Measurements from ENCODE around the gene GNG13. TPM values are rescaled to one million over a fixed set of nuclear protein-coding genes. Genes with fewer than 3 reads are reported as not detected.

GNG13 gene
- total RNA-seq, 6 experiments from 2014 or later, result not detected

DNA sequence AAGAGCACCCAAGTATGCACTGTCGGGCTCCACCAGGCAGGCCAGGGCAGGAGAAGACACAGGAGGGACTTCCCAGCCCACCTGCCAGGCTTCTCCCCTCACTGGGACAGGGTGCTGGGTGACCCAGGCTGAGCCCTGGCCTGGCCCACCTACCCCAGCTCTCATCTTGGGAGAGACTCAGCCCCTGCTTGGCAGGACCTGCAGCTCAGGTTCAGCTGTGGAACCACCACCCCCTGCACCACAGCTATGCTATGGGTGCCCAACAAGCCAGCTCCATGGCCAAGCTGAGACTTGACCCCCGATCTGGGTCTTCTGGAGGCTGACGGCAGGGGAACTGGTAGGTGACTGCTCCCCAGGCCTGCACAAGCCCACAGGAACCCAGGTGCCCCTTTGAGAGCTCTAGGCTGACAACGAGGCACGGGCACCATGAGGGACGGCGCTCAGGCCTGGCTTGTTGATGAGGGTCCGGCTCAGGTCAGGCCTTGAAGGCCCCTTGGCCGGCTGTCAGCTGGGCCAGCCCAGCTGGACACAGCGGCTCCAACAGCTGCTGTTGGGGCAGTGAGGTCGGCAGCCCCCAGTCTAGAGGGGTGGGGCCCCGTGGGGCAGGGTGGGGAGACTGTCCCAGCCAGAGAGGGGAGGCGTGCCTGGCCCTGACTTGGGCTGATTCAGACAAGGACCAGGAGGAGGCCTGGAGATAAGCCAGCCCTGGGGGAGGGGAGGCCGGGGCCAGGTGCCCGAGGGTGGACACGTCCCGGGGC lies 17.0 kb downstream of the GNG13 start:
- no peak for DNase-seq
- Mint-ChIP-seq H3K27ac (no peak overlapping the region), H3K36me3 (ENCODE audit: low read depth) (no peaks in the 10 kb centered on the region), H3K9me3 (no peaks in the 10 kb centered on the region), H3K4me3 (no peak overlapping the region), H3K27me3 (ENCODE audit: insufficient read depth) (peaks cover 9% of the 10 kb centered on the region), H3K4me1 (ENCODE audit: low read depth) (no peaks in the 10 kb centered on the region)
- TF ChIP-seq, protein P1, sequence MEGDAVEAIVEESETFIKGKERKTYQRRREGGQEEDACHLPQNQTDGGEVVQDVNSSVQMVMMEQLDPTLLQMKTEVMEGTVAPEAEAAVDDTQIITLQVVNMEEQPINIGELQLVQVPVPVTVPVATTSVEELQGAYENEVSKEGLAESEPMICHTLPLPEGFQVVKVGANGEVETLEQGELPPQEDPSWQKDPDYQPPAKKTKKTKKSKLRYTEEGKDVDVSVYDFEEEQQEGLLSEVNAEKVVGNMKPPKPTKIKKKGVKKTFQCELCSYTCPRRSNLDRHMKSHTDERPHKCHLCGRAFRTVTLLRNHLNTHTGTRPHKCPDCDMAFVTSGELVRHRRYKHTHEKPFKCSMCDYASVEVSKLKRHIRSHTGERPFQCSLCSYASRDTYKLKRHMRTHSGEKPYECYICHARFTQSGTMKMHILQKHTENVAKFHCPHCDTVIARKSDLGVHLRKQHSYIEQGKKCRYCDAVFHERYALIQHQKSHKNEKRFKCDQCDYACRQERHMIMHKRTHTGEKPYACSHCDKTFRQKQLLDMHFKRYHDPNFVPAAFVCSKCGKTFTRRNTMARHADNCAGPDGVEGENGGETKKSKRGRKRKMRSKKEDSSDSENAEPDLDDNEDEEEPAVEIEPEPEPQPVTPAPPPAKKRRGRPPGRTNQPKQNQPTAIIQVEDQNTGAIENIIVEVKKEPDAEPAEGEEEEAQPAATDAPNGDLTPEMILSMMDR (IDR thresholded peaks at IDR 0.05), result no peak

DNA sequence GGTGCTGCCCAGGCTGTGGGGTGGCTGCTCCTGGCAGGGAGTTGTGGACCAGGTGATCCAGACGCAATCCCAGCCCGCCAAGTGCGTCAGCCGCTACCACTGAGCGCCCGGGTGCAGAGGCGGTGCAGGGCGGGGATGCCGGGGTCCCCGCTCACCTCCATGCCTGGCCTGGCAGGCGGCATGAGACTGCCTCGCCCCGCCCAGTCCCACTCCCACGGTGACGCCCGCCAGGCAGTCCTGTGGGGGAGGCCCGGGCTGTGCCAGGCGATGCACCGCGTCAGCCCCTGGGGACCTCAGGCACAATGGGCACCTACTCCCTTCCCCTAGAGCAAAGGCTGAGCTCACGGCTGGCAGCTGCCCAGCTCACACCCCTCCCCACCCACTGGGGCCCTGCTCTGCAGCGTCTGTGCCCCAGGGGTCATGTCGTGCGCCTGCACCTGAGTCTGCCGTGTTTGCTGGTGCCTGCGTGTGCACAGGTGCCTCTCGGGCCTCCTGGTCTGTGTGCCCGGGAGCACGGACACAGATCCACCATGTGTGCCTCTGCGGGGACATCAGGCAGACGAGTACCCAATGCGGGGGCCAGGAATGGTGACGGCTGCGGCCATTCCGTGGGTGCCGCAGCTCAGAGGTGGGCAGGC lies 17.6 kb downstream of the GNG13 start:
- no peaks in the 10 kb centered on the region for H3K36me3 Mint-ChIP-seq (ENCODE audit: low read depth)
- H3K4me3 Mint-ChIP-seq, result no peak overlapping the region
- H3K27ac Mint-ChIP-seq, result no peak overlapping the region
- peaks cover 9% of the 10 kb centered on the region for H3K27me3 Mint-ChIP-seq (ENCODE audit: insufficient read depth)
- no peak for DNase-seq
- no peaks in the 10 kb centered on the region for H3K9me3 Mint-ChIP-seq
- H3K4me1 Mint-ChIP-seq (ENCODE audit: low read depth), result peaks cover 3% of the 10 kb centered on the region
- TF ChIP-seq, protein P1 (IDR thresholded peaks at IDR 0.05), result no peak

DNA sequence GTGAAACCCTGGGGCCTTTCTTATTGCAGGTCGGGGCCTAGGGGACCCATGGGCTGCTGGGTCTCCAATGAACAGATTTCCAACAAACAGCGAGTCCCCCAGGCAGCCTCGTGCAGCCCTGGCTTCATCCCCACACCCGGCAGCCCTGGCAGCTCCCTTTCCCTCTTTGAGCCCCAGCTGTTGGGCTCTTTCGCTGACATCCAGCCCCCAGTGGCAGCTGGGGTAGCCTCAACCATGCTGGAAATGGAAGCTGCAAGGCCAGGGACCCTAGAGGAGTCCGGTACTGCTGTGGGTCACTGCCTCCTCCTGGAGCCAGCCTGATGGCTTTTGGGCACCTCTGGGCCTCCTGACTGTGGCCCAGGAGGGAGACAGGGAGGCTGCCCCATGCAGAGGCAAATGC lies 18.3 kb downstream of the GNG13 start:
- no peak for DNase-seq
- H3K4me1 Mint-ChIP-seq (ENCODE audit: low read depth), result peaks cover 7% of the 10 kb centered on the region
- peaks cover 9% of the 10 kb centered on the region for H3K27me3 Mint-ChIP-seq (ENCODE audit: insufficient read depth)
- no peak overlapping the region for H3K4me3 Mint-ChIP-seq
- no peaks in the 10 kb centered on the region for H3K9me3 Mint-ChIP-seq
- no peaks in the 10 kb centered on the region for H3K36me3 Mint-ChIP-seq (ENCODE audit: low read depth)
- no peak overlapping the region for H3K27ac Mint-ChIP-seq
- TF ChIP-seq, protein P1 (IDR thresholded peaks at IDR 0.05), result no peak

DNA sequence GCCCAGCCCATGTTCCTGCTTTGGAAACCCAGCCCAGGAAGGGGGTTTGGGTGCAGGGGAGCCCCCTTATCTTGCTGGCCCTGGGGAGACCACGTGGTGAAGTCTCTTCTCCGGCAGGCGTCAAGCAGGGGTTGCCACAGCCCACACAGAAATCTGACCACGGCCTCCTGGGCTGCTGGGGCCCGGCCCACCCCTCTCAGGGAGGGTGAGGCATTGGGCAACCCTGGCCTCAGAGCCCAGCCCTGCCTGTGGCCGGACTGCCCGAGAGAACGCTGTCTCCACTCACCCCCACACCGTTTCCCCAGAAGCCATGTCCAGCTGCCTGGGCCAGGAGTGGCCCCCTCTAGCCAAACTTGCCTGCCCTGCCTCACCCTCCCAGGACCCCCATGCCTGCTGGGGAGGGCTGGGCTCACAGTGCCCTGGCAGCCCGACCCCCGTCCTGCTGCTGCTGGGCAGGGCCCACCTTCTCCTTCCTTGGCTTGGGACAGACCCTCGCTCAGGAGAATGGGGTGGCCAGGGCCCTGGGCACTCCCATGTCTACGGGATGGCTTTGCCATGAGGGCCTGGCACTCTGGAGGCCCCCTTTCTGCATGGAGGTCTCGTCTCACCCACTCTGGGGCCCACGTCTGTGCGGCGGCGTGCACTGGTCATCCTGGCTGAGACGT lies 19.1 kb downstream of the GNG13 start:
- H3K36me3 Mint-ChIP-seq (ENCODE audit: low read depth), result no peaks in the 10 kb centered on the region
- no peak overlapping the region for H3K4me3 Mint-ChIP-seq
- peaks cover 9% of the 10 kb centered on the region for H3K27me3 Mint-ChIP-seq (ENCODE audit: insufficient read depth)
- H3K9me3 Mint-ChIP-seq, result no peaks in the 10 kb centered on the region
- H3K27ac Mint-ChIP-seq, result no peak overlapping the region
- H3K4me1 Mint-ChIP-seq (ENCODE audit: low read depth), result peaks cover 7% of the 10 kb centered on the region
- DNase-seq, result no peak
- TF ChIP-seq, protein P1 (IDR thresholded peaks at IDR 0.05), result no peak

DNA sequence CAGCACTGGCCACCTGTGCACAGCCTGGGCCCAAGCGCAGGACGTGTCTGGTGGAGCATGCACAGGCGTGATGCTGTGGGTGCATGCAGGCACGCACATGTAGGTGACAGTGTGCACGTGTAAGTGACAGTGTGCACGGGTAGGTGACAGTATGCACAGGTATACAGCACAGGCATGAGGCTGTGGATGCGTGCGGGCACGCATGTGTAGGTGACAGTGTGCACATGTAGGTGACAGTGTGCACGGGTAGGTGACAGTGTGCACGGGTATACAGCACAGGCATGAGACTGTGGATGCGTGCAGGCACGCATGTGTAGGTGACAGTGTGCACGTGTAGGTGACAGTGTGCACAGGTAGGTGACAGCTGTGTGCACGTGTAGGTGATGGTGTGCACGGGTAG lies 20.2 kb downstream of the GNG13 start:
- no peaks in the 10 kb centered on the region for H3K36me3 Mint-ChIP-seq (ENCODE audit: low read depth)
- H3K27ac Mint-ChIP-seq, result no peak overlapping the region
- TF ChIP-seq, protein P1 (IDR thresholded peaks at IDR 0.05), result no peak
- H3K4me3 Mint-ChIP-seq, result no peak overlapping the region
- peaks cover 7% of the 10 kb centered on the region for H3K4me1 Mint-ChIP-seq (ENCODE audit: low read depth)
- peaks cover 9% of the 10 kb centered on the region for H3K27me3 Mint-ChIP-seq (ENCODE audit: insufficient read depth)
- H3K9me3 Mint-ChIP-seq, result no peaks in the 10 kb centered on the region
- no peak for DNase-seq

Data from HFFc6 (cell line).